DOHH2 (cell line): ENCODE data around the gene LHX3.

ENCODE experiments used
- H3F3A ChIP-seq: fragments of 200-600 bp; sonication (generic), shearing (Covaris generic); 2 replicates; pipeline ENCODE4 v1.6.0; 2016; ENCODE audit warnings: antibody characterized with exemption, mild to moderate bottlenecking; ENCODE audit not compliant: control insufficient read depth, insufficient read depth
- H3K27ac ChIP-seq: fragments of 200-600 bp; sonication (generic); 2 replicates; pipeline ENCODE4 v1.5.1; 2014; ENCODE audit warnings: low read depth, mild to moderate bottlenecking, low read length, moderate library complexity
- H3K27me3 ChIP-seq: fragments of 200-600 bp; sonication (generic); 2 replicates; pipeline ENCODE4 v1.6.1; 2014; ENCODE audit warnings: mild to moderate bottlenecking, low read length, mixed read lengths; ENCODE audit not compliant: control insufficient read depth
- H3K36me3 ChIP-seq: fragments of 200-600 bp; sonication (generic); 2 replicates; pipeline ENCODE4 v1.6.1; 2014; ENCODE audit warnings: mild to moderate bottlenecking, low read length, moderate library complexity, mixed read lengths; ENCODE audit not compliant: control insufficient read depth
- H3K4me1 ChIP-seq: fragments of 200-600 bp; sonication (generic); 2 replicates; pipeline ENCODE4 v1.6.1; 2014; ENCODE audit warnings: mild to moderate bottlenecking, low read length, mixed read lengths; ENCODE audit not compliant: control insufficient read depth
- H3K4me2 ChIP-seq: fragments of 200-600 bp; sonication (generic); 2 replicates; pipeline ENCODE4 v1.6.0; 2014; ENCODE audit warnings: mild to moderate bottlenecking, low read length, moderate library complexity
- H3K4me3 ChIP-seq: fragments of 200-600 bp; sonication (generic); 2 replicates; pipeline ENCODE4 v1.5.1; 2014; ENCODE audit warnings: mild to moderate bottlenecking, low read length, mixed read lengths
- H3K79me2 ChIP-seq: fragments of 200-600 bp; sonication (generic); 2 replicates; pipeline ENCODE4 v1.6.1; 2014; ENCODE audit warnings: mild to moderate bottlenecking, low read length, mixed read lengths; ENCODE audit not compliant: control insufficient read depth
- H3K9me2 ChIP-seq: fragments of 200-600 bp; sonication (generic); replicated peaks from 2 replicates; pipeline ENCODE4 v1.6.1; 2014; ENCODE audit warnings: mild to moderate bottlenecking, low read length, mixed read lengths; ENCODE audit not compliant: control insufficient read depth
- H3K9me3 ChIP-seq: fragments of 200-600 bp; sonication (generic); 2 replicates; pipeline ENCODE4 v1.6.1; 2014; ENCODE audit warnings: antibody characterized with exemption, low read length, mixed read lengths; ENCODE audit not compliant: control insufficient read depth, insufficient read depth
- H4K20me1 ChIP-seq: fragments of 200-600 bp; sonication (generic); 2 replicates; pipeline ENCODE4 v1.6.0; 2014; ENCODE audit warnings: low read depth, mild to moderate bottlenecking, antibody characterized with exemption, low read length, moderate library complexity; ENCODE audit not compliant: control insufficient read depth, insufficient read depth
- EZH2phosphoT487 ChIP-seq: fragments of 200-600 bp; sonication (generic); IDR thresholded peaks from 2 replicates; pipeline ENCODE4 v1.6.1; 2017; ENCODE audit warnings: borderline replicate concordance, mild to moderate bottlenecking, antibody characterized with exemption, low read length, moderate library complexity, mixed read lengths
- TF ChIP-seq, protein P1 (sequence below): fragments of 200-600 bp; sonication (generic); IDR thresholded peaks from one replicate; pipeline ENCODE4 v1.5.1; 2014; ENCODE audit warnings: antibody characterized with exemption, mild to moderate bottlenecking, low read depth, low read length; ENCODE audit not compliant: poor library complexity, severe bottlenecking

The LHX3 gene

DNA sequence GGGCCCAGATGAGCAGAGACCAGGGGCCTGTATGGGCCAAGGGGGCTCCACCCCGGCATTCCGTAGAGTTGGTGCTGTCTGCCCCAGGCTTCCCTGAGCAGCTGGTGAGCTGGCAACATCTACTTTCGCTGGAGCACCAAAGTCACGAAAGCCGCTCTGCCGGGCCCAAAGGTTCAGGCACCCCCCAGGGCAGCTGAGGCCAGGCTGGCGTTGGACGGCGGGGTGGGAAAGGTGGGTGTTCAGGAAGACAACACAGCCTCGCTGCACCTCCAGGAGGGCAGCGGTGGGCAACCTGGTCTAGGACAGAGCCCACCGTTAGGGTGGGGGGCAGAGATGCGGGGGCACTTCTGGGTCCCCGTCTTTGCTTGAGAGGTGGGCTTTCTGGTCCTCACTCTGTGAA is 56.2 kb downstream of the LHX3 start:
- Histone ChIP-seq H3K4me2 (no peak overlapping the region), H3K36me3 (no peaks in the 10 kb centered on the region), H3K79me2 (no peaks in the 10 kb centered on the region), H3K27ac (no peak overlapping the region), H3K27me3 (no peaks in the 10 kb centered on the region), H3K9me3 (no peaks in the 10 kb centered on the region; the same call in 1 of the 2 replicates), H3K4me3 (no peak overlapping the region), H3K4me1 (peaks cover 3% of the 10 kb centered on the region; the same call in 1 of the 2 replicates), H4K20me1 (no peaks in the 10 kb centered on the region), H3F3A (no peaks in the 10 kb centered on the region), H3K9me2 (no peaks in the 10 kb centered on the region)
- TF ChIP-seq EZH2phosphoT487: no peak
- TF ChIP-seq, protein P1, sequence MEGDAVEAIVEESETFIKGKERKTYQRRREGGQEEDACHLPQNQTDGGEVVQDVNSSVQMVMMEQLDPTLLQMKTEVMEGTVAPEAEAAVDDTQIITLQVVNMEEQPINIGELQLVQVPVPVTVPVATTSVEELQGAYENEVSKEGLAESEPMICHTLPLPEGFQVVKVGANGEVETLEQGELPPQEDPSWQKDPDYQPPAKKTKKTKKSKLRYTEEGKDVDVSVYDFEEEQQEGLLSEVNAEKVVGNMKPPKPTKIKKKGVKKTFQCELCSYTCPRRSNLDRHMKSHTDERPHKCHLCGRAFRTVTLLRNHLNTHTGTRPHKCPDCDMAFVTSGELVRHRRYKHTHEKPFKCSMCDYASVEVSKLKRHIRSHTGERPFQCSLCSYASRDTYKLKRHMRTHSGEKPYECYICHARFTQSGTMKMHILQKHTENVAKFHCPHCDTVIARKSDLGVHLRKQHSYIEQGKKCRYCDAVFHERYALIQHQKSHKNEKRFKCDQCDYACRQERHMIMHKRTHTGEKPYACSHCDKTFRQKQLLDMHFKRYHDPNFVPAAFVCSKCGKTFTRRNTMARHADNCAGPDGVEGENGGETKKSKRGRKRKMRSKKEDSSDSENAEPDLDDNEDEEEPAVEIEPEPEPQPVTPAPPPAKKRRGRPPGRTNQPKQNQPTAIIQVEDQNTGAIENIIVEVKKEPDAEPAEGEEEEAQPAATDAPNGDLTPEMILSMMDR: no peak

DNA sequence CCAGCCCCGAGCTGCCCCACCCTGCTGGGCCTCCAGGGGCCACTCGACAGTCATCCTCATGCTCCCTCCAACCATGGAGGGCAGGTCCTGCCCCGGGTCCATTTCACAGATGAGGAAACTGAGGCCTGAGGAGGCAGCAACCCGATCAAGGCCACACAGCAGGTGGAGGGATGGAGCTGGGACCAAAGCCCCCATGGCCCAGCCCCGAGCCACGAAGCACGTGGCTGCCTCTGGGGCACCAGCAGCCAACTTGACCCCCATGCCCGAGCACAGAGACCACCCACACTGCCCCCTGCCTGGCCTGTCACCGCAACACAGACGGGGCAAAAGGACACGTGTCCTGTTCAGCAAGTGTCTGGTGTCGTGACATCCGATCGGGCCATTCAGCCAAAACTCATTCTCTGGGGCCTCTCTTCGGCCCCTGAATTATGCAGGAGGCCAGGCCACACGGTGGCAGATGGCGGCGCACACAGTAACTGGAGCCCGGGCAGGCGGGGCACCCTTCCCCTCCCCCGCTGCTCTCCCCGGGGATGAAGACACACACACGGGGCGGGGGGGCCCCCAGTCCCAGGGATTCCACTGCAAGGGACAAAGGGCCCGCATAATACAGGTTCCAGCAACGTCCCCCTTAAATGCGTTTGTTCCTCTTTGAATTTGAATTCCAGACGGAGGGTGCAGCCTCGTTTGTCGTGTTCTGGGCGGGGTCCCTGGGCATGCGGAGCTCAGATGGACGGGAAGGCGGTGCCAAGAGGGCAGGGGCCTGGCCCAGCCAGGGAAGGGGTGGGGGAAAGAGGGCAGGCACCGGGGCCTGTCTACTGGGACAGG is 56.8 kb downstream of the LHX3 start:
- no peaks in the 10 kb centered on the region for H3K27me3 ChIP-seq
- no peaks in the 10 kb centered on the region for H3K9me2 ChIP-seq
- H3K4me3 ChIP-seq: no peak overlapping the region
- TF ChIP-seq, protein P1: no peak
- TF ChIP-seq EZH2phosphoT487: no peak
- no peaks in the 10 kb centered on the region for H3F3A ChIP-seq
- H3K27ac ChIP-seq: no peak overlapping the region
- no peaks in the 10 kb centered on the region for H3K79me2 ChIP-seq
- H3K4me2 ChIP-seq: no peak overlapping the region
- peaks cover 3% of the 10 kb centered on the region; the same call in 1 of the 2 replicates for H3K4me1 ChIP-seq
- no peaks in the 10 kb centered on the region; the same call in 1 of the 2 replicates for H3K9me3 ChIP-seq
- no peaks in the 10 kb centered on the region for H4K20me1 ChIP-seq
- no peaks in the 10 kb centered on the region for H3K36me3 ChIP-seq

DNA sequence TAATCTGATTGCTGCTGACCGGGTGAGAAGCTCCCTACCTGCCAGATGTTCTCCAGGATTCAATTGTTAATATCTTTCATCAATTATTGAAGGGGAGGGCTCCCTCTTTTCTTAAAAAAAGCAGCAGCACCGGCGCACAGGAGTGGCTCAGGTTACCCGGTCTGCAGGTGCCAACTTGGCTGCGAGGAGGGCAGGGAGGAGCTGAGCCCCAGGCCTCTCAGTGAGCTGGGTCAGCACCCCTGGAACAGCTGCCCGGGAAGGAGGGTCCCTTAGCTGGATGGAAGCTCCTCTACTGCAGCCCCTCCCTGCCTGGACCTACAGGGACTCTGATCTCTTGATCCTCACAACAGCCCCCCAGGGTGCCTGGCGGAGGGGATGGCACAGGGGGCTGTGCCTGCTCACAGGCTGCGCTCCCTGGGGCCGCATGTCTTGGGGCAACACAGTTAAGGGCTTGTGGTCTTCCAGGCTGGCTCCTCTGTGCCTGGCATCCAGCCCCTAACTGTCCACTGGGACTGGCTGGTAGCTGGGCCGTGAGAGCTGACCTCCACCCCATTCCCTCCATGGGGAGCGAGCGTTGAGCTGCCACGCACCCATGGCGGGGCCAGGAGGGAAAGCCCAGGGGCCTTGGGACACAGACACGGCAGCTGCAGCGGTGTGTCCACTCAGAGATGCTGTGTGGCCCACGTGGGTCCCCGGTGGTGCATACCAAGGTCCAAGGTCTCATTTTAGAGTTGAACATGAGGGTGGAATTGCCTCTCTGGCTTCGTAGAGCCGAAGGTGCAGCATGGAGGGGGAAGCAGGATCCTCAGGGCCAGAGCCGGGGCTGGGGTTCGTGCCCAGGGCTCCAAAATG is 57.7 kb downstream of the LHX3 start:
- Histone ChIP-seq H3K27ac (no peak overlapping the region), H3K27me3 (no peaks in the 10 kb centered on the region), H3K36me3 (no peaks in the 10 kb centered on the region), H3K9me3 (no peaks in the 10 kb centered on the region; the same call in 1 of the 2 replicates), H3K4me2 (no peak overlapping the region), H3K9me2 (no peaks in the 10 kb centered on the region), H4K20me1 (no peaks in the 10 kb centered on the region), H3K4me1 (peaks cover 3% of the 10 kb centered on the region; the same call in 1 of the 2 replicates), H3F3A (no peaks in the 10 kb centered on the region), H3K4me3 (no peak overlapping the region), H3K79me2 (no peaks in the 10 kb centered on the region)
- TF ChIP-seq, protein P1: no peak
- no peak for TF ChIP-seq EZH2phosphoT487
